HG02571 (cell line): ENCODE data around the gene AKNA.
A peak's percentile ranks its signal among the peaks of the same experiment; 100 is the strongest.

Experiments
- ATAC-seq: cut with Tn5 transposase; IDR thresholded peaks from one replicate; pipeline ENCODE4 v1.9.1; 2021; ENCODE audit warnings: mild to moderate bottlenecking, moderate library complexity; ENCODE audit not compliant: unreplicated experiment

AKNA gene

GRCh38 chr9:114396558-114397218 lies 8.9 kb upstream of the AKNA start:
- no peak for ATAC-seq

- ATAC-seq = no peak
These were observed 8.0 kb upstream of the AKNA start for GRCh38 chr9:114395768-114396167.

- ATAC-seq = no peak
These were observed 7.5 kb upstream of the AKNA start for GRCh38 chr9:114395334-114395617.

- ATAC-seq = no peak
These were observed 6.9 kb upstream of the AKNA start for GRCh38 chr9:114394523-114395333.

- no peak for ATAC-seq
These were observed 4.9 kb upstream of the AKNA start for GRCh38 chr9:114392749-114393112.

GRCh38 chr9:114390952-114391351 lies 3.2 kb upstream of the AKNA start:
- ATAC-seq = no peak

- ATAC-seq = no peak
These were observed 2.0 kb upstream of the AKNA start for GRCh38 chr9:114389612-114390368.

- no peak for ATAC-seq
These were observed 1.1 kb upstream of the AKNA start for GRCh38 chr9:114388764-114389375.

GRCh38 chr9:114388357-114388682 lies 538 bp upstream of the AKNA start:
- no peak for ATAC-seq

GRCh38 chr9:114386886-114387679 lies 699 bp downstream of the AKNA start:
- no peak for ATAC-seq

- no peak for ATAC-seq
These were observed 1.4 kb downstream of the AKNA start for GRCh38 chr9:114386361-114386885.

- ATAC-seq = peak; percentile 76
These were observed 2.2 kb downstream of the AKNA start for GRCh38 chr9:114385397-114386181.

- no peak for ATAC-seq
These were observed 2.9 kb downstream of the AKNA start for GRCh38 chr9:114384836-114385396.

GRCh38 chr9:114384341-114384740 lies 3.4 kb downstream of the AKNA start:
- ATAC-seq = no peak

- ATAC-seq = no peak
These were observed 4.1 kb downstream of the AKNA start for GRCh38 chr9:114383521-114384231.

GRCh38 chr9:114382699-114383520 lies 4.9 kb downstream of the AKNA start:
- peak; percentile 19 for ATAC-seq

GRCh38 chr9:114378883-114379282 lies 8.9 kb downstream of the AKNA start:
- ATAC-seq = no peak

- no peak for ATAC-seq
These were observed 9.8 kb downstream of the AKNA start for GRCh38 chr9:114378016-114378415.
